Measurements from ENCODE around the gene APOD. TPM values are rescaled to one million over a fixed set of nuclear protein-coding genes. Genes with fewer than 3 reads are reported as not detected.

Gene APOD
- total RNA-seq, 1 experiment from 2014 or later: not detected

DNA sequence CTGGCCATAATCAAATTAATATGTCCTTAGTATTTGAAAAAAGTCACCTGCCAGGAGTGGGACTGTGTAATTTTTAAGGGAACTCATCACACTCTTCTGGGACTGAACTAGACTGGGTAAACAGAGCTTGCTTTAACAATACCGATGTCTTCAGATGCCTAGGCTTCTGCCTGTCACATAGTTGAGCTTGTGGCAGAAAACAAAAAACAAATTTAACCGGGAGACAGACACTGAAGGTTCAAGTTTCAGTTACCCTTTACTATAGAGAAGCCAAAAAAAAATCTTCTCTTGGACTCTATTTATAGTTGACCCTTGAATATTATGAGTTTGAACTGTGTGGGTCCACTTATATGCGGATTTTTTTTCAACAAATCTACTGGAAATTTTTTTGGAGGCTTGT is 51.4 kb downstream of the APOD start:
- no peaks in the 10 kb centered on the region for H3K79me1 ChIP-seq (ENCODE audit: insufficient read depth, low read depth, low read length, poor library complexity, severe bottlenecking)
- TF ChIP-seq, protein P1, sequence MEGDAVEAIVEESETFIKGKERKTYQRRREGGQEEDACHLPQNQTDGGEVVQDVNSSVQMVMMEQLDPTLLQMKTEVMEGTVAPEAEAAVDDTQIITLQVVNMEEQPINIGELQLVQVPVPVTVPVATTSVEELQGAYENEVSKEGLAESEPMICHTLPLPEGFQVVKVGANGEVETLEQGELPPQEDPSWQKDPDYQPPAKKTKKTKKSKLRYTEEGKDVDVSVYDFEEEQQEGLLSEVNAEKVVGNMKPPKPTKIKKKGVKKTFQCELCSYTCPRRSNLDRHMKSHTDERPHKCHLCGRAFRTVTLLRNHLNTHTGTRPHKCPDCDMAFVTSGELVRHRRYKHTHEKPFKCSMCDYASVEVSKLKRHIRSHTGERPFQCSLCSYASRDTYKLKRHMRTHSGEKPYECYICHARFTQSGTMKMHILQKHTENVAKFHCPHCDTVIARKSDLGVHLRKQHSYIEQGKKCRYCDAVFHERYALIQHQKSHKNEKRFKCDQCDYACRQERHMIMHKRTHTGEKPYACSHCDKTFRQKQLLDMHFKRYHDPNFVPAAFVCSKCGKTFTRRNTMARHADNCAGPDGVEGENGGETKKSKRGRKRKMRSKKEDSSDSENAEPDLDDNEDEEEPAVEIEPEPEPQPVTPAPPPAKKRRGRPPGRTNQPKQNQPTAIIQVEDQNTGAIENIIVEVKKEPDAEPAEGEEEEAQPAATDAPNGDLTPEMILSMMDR (conservative IDR thresholded peaks at IDR 0.05): no peak
- H3K4me1 ChIP-seq (ENCODE audit: insufficient read depth, low read length): no peaks in the 10 kb centered on the region
- H4K20me1 ChIP-seq (ENCODE audit: control insufficient read depth, insufficient read depth, insufficient read length): no peaks in the 10 kb centered on the region
- no peaks in the 10 kb centered on the region for H3K23me2 ChIP-seq (ENCODE audit: insufficient read length, low read depth, low read length, poor library complexity, severe bottlenecking)
- no peak overlapping the region for H2BK15ac ChIP-seq (ENCODE audit: low read depth, low read length)
- no peak overlapping the region for H3K4me2 ChIP-seq (ENCODE audit: insufficient read depth, insufficient read length, low read length)
- H3T11ph ChIP-seq (ENCODE audit: low read length): no peak overlapping the region
- Mint-ChIP-seq H3K27me3 (ENCODE audit: low read depth) (no peaks in the 10 kb centered on the region), H3K4me3 (no peak overlapping the region), H3K27ac (no peak overlapping the region), H3K36me3 (ENCODE audit: insufficient read depth in 1 of 3, low read depth in 3 of 3) (peaks cover 2 to 10% (median 5%) of the 10 kb centered on the region in 3 experiments; a peak in 3 of 7 replicates), H3K4me1 (no peaks in the 10 kb centered on the region), H3K9me3 (no peaks in the 10 kb centered on the region)
- H2AK5ac ChIP-seq (ENCODE audit: insufficient read length, low read length): no peak overlapping the region
- H4K5ac ChIP-seq (ENCODE audit: insufficient read length, low read depth, low read length): no peak overlapping the region
- no CpG with 5 or more reads among the region's 3 CpGs for WGBS (ENCODE audit: extremely low coverage, insufficient read length, low lambda C conversion rate)
- no peak overlapping the region for H2BK12ac ChIP-seq (ENCODE audit: insufficient read length, low read depth, low read length)
- no peak overlapping the region for H2BK20ac ChIP-seq (ENCODE audit: low read depth, low read length, poor library complexity, severe bottlenecking)
- H3K4ac ChIP-seq (ENCODE audit: low read depth, low read length): no peak overlapping the region
- no peak overlapping the region for H2AFZ ChIP-seq (ENCODE audit: low read length)
- no peak overlapping the region for H2BK5ac ChIP-seq (ENCODE audit: insufficient read length, low read length)
- no peak overlapping the region for H3K56ac ChIP-seq (ENCODE audit: insufficient read length, low read depth, low read length)
- no peak overlapping the region for H4K91ac ChIP-seq (ENCODE audit: insufficient read length, low read depth, low read length)
- no peak overlapping the region for H3K18ac ChIP-seq (ENCODE audit: insufficient read length, low read depth, low read length)
- no peak for DNase-seq
- H4K8ac ChIP-seq (replicated peaks; ENCODE audit: insufficient read length, low read depth, low read length): no peak overlapping the region
- H2BK120ac ChIP-seq (ENCODE audit: low read depth, low read length, poor library complexity, severe bottlenecking): no peak overlapping the region
- H3K27me3 ChIP-seq (ENCODE audit: insufficient read depth, low read length): no peaks in the 10 kb centered on the region
- H3K9ac ChIP-seq (ENCODE audit: extremely low read depth, insufficient read length, low read length): no peak overlapping the region
- no peak overlapping the region for H3K27ac ChIP-seq (ENCODE audit: insufficient read length, low read depth, low read length)
- H3K9me3 ChIP-seq (ENCODE audit: control insufficient read depth, low read depth, low read length): no peaks in the 10 kb centered on the region
- H3K79me2 ChIP-seq (ENCODE audit: insufficient read depth, low read length): no peaks in the 10 kb centered on the region; the same call in 1 of the 2 replicates
- H3K23ac ChIP-seq (ENCODE audit: insufficient read length, low read depth, low read length): no peak overlapping the region
- no peak overlapping the region for H3K14ac ChIP-seq (ENCODE audit: insufficient read depth, low read length)
